ENCODE measurements around the gene KCTD12.

KCTD12 gene

GRCh38 chr13:76873445-76873844 is 12.8 kb downstream of the KCTD12 start:
- Histone ChIP-seq H3K56ac (ENCODE audit: low read length) (no peak overlapping the region), H4K5ac (ENCODE audit: low read length) (no peak overlapping the region), H4K8ac (ENCODE audit: low read depth, low read length) (no peak overlapping the region), H3K79me1 (ENCODE audit: low read length) (no peaks in the 10 kb centered on the region), H3K23ac (ENCODE audit: low read length) (no peak overlapping the region), H3K27ac (ENCODE audit: low read depth, low read length) (no peak overlapping the region), H2BK15ac (replicated peaks; ENCODE audit: low read depth) (no peak overlapping the region), H2BK5ac (ENCODE audit: low read length) (no peak overlapping the region), H3K4ac (ENCODE audit: low read depth, low read length) (no peak overlapping the region), H3K4me1 (ENCODE audit: control insufficient read depth, low read depth, low read length) (no peaks in the 10 kb centered on the region), H3K27me3 (ENCODE audit: insufficient read depth, low read length, poor library complexity) (no peaks in the 10 kb centered on the region), H3K36me3 (ENCODE audit: control insufficient read depth, insufficient read depth, low read length) (no peaks in the 10 kb centered on the region), H3K4me3 (ENCODE audit: low read length) (no peak overlapping the region), H2AK5ac (ENCODE audit: low read length) (no peak overlapping the region), H3K79me2 (ENCODE audit: control insufficient read depth, insufficient read depth, low read length) (no peaks in the 10 kb centered on the region), H3K18ac (ENCODE audit: low read length) (no peak overlapping the region), H3K4me2 (ENCODE audit: low read length) (no peak overlapping the region), H2BK120ac (ENCODE audit: low read depth, low read length) (no peak overlapping the region), H3K9ac (ENCODE audit: low read length) (no peak overlapping the region)
- DNase-seq: no peak
- 100% methylated on average over 1 of the region's 2 CpGs for WGBS (ENCODE audit: extremely low coverage, insufficient coverage, low lambda C conversion rate)

GRCh38 chr13:76872675-76873074 is 13.5 kb downstream of the KCTD12 start:
- H3K79me1 ChIP-seq (ENCODE audit: low read length): no peaks in the 10 kb centered on the region
- H3K9ac ChIP-seq (ENCODE audit: low read length): no peak overlapping the region
- no peak overlapping the region for H3K56ac ChIP-seq (ENCODE audit: low read length)
- H3K36me3 ChIP-seq (ENCODE audit: control insufficient read depth, insufficient read depth, low read length): no peaks in the 10 kb centered on the region
- no peak overlapping the region for H2BK5ac ChIP-seq (ENCODE audit: low read length)
- H3K4me1 ChIP-seq (ENCODE audit: control insufficient read depth, low read depth, low read length): no peaks in the 10 kb centered on the region
- H3K4me3 ChIP-seq (ENCODE audit: low read length): no peak overlapping the region
- no peak overlapping the region for H3K23ac ChIP-seq (ENCODE audit: low read length)
- no peaks in the 10 kb centered on the region for H3K27me3 ChIP-seq (ENCODE audit: insufficient read depth, low read length, poor library complexity)
- no peak overlapping the region for H4K8ac ChIP-seq (ENCODE audit: low read depth, low read length)
- H3K79me2 ChIP-seq (ENCODE audit: control insufficient read depth, insufficient read depth, low read length): no peaks in the 10 kb centered on the region
- H3K4ac ChIP-seq (ENCODE audit: low read depth, low read length): no peak overlapping the region
- no peak overlapping the region for H2AK5ac ChIP-seq (ENCODE audit: low read length)
- H4K5ac ChIP-seq (ENCODE audit: low read length): no peak overlapping the region
- no peak for DNase-seq
- H2BK15ac ChIP-seq (replicated peaks; ENCODE audit: low read depth): no peak overlapping the region
- no peak overlapping the region for H3K27ac ChIP-seq (ENCODE audit: low read depth, low read length)
- H2BK120ac ChIP-seq (ENCODE audit: low read depth, low read length): no peak overlapping the region
- WGBS (ENCODE audit: extremely low coverage, insufficient coverage, low lambda C conversion rate): no CpG with 5 or more reads among the region's 2 CpGs
- H3K18ac ChIP-seq (ENCODE audit: low read length): no peak overlapping the region
- H3K4me2 ChIP-seq (ENCODE audit: low read length): no peak overlapping the region

GRCh38 chr13:76871432-76871831 is 14.8 kb downstream of the KCTD12 start:
- WGBS (ENCODE audit: extremely low coverage, insufficient coverage, low lambda C conversion rate): no CpG with 5 or more reads among the region's 3 CpGs
- no peak overlapping the region for H2BK15ac ChIP-seq (replicated peaks; ENCODE audit: low read depth)
- no peak overlapping the region for H3K9ac ChIP-seq (ENCODE audit: low read length)
- H4K5ac ChIP-seq (ENCODE audit: low read length): no peak overlapping the region
- H3K36me3 ChIP-seq (ENCODE audit: control insufficient read depth, insufficient read depth, low read length): no peaks in the 10 kb centered on the region
- H3K4ac ChIP-seq (ENCODE audit: low read depth, low read length): no peak overlapping the region
- no peak overlapping the region for H2AK5ac ChIP-seq (ENCODE audit: low read length)
- no peaks in the 10 kb centered on the region for H3K79me2 ChIP-seq (ENCODE audit: control insufficient read depth, insufficient read depth, low read length)
- no peak overlapping the region for H3K27ac ChIP-seq (ENCODE audit: low read depth, low read length)
- H3K23ac ChIP-seq (ENCODE audit: low read length): no peak overlapping the region
- no peak overlapping the region for H3K4me2 ChIP-seq (ENCODE audit: low read length)
- H3K79me1 ChIP-seq (ENCODE audit: low read length): no peaks in the 10 kb centered on the region
- no peak overlapping the region for H3K4me3 ChIP-seq (ENCODE audit: low read length)
- H3K18ac ChIP-seq (ENCODE audit: low read length): no peak overlapping the region
- H4K8ac ChIP-seq (ENCODE audit: low read depth, low read length): no peak overlapping the region
- H3K4me1 ChIP-seq (ENCODE audit: control insufficient read depth, low read depth, low read length): no peaks in the 10 kb centered on the region
- no peak for DNase-seq
- H3K27me3 ChIP-seq (ENCODE audit: insufficient read depth, low read length, poor library complexity): no peaks in the 10 kb centered on the region
- H3K56ac ChIP-seq (ENCODE audit: low read length): no peak overlapping the region
- H2BK120ac ChIP-seq (ENCODE audit: low read depth, low read length): no peak overlapping the region
- H2BK5ac ChIP-seq (ENCODE audit: low read length): no peak overlapping the region

GRCh38 chr13:76868371-76868770 is 17.8 kb downstream of the KCTD12 start:
- H2BK15ac ChIP-seq (replicated peaks; ENCODE audit: low read depth): no peak overlapping the region
- DNase-seq: no peak
- H3K79me1 ChIP-seq (ENCODE audit: low read length): no peaks in the 10 kb centered on the region
- no peak overlapping the region for H3K18ac ChIP-seq (ENCODE audit: low read length)
- H3K4ac ChIP-seq (ENCODE audit: low read depth, low read length): no peak overlapping the region
- no peak overlapping the region for H2BK120ac ChIP-seq (ENCODE audit: low read depth, low read length)
- no peak overlapping the region for H3K56ac ChIP-seq (ENCODE audit: low read length)
- H3K79me2 ChIP-seq (ENCODE audit: control insufficient read depth, insufficient read depth, low read length): no peaks in the 10 kb centered on the region
- no peaks in the 10 kb centered on the region for H3K4me1 ChIP-seq (ENCODE audit: control insufficient read depth, low read depth, low read length)
- no peak overlapping the region for H3K9ac ChIP-seq (ENCODE audit: low read length)
- no peak overlapping the region for H3K27ac ChIP-seq (ENCODE audit: low read depth, low read length)
- no peaks in the 10 kb centered on the region for H3K27me3 ChIP-seq (ENCODE audit: insufficient read depth, low read length, poor library complexity)
- H4K5ac ChIP-seq (ENCODE audit: low read length): no peak overlapping the region
- no peak overlapping the region for H2BK5ac ChIP-seq (ENCODE audit: low read length)
- H3K4me3 ChIP-seq (ENCODE audit: low read length): no peak overlapping the region
- H4K8ac ChIP-seq (ENCODE audit: low read depth, low read length): no peak overlapping the region
- H3K36me3 ChIP-seq (ENCODE audit: control insufficient read depth, insufficient read depth, low read length): no peaks in the 10 kb centered on the region
- no peak overlapping the region for H3K23ac ChIP-seq (ENCODE audit: low read length)
- H3K4me2 ChIP-seq (ENCODE audit: low read length): no peak overlapping the region
- no peak overlapping the region for H2AK5ac ChIP-seq (ENCODE audit: low read length)

- WGBS (ENCODE audit: extremely low coverage, insufficient coverage, low lambda C conversion rate): no CpG with 5 or more reads among the region's 1 CpG
- Histone ChIP-seq H3K4me1 (ENCODE audit: control insufficient read depth, low read depth, low read length) (no peaks in the 10 kb centered on the region), H3K4me2 (ENCODE audit: low read length) (no peak overlapping the region), H2BK5ac (ENCODE audit: low read length) (no peak overlapping the region), H3K79me2 (ENCODE audit: control insufficient read depth, insufficient read depth, low read length) (no peaks in the 10 kb centered on the region), H2BK15ac (replicated peaks; ENCODE audit: low read depth) (no peak overlapping the region), H3K79me1 (ENCODE audit: low read length) (no peaks in the 10 kb centered on the region), H4K5ac (ENCODE audit: low read length) (no peak overlapping the region), H3K9ac (ENCODE audit: low read length) (no peak overlapping the region), H3K27ac (ENCODE audit: low read depth, low read length) (no peak overlapping the region), H3K23ac (ENCODE audit: low read length) (no peak overlapping the region), H3K18ac (ENCODE audit: low read length) (no peak overlapping the region), H3K4ac (ENCODE audit: low read depth, low read length) (no peak overlapping the region), H3K36me3 (ENCODE audit: control insufficient read depth, insufficient read depth, low read length) (no peaks in the 10 kb centered on the region), H2AK5ac (ENCODE audit: low read length) (no peak overlapping the region), H2BK120ac (ENCODE audit: low read depth, low read length) (no peak overlapping the region), H3K56ac (ENCODE audit: low read length) (no peak overlapping the region), H3K27me3 (ENCODE audit: insufficient read depth, low read length, poor library complexity) (no peaks in the 10 kb centered on the region), H3K4me3 (ENCODE audit: low read length) (no peak overlapping the region), H4K8ac (ENCODE audit: low read depth, low read length) (no peak overlapping the region)
- no peak for DNase-seq
Measured at GRCh38 chr13:76865996-76866503, 20.2 kb downstream of the KCTD12 start.

- Histone ChIP-seq H2BK15ac (replicated peaks; ENCODE audit: low read depth) (no peak overlapping the region), H4K8ac (ENCODE audit: low read depth, low read length) (no peak overlapping the region), H3K56ac (ENCODE audit: low read length) (no peak overlapping the region), H3K4me1 (ENCODE audit: control insufficient read depth, low read depth, low read length) (no peaks in the 10 kb centered on the region), H3K18ac (ENCODE audit: low read length) (no peak overlapping the region), H3K4me3 (ENCODE audit: low read length) (no peak overlapping the region), H4K5ac (ENCODE audit: low read length) (no peak overlapping the region), H3K36me3 (ENCODE audit: control insufficient read depth, insufficient read depth, low read length) (no peaks in the 10 kb centered on the region), H3K23ac (ENCODE audit: low read length) (no peak overlapping the region), H2AK5ac (ENCODE audit: low read length) (no peak overlapping the region), H3K79me1 (ENCODE audit: low read length) (no peaks in the 10 kb centered on the region), H3K27me3 (ENCODE audit: insufficient read depth, low read length, poor library complexity) (no peaks in the 10 kb centered on the region), H3K4me2 (ENCODE audit: low read length) (no peak overlapping the region), H3K79me2 (ENCODE audit: control insufficient read depth, insufficient read depth, low read length) (no peaks in the 10 kb centered on the region), H3K27ac (ENCODE audit: low read depth, low read length) (no peak overlapping the region), H2BK120ac (ENCODE audit: low read depth, low read length) (no peak overlapping the region), H3K4ac (ENCODE audit: low read depth, low read length) (no peak overlapping the region), H2BK5ac (ENCODE audit: low read length) (no peak overlapping the region), H3K9ac (ENCODE audit: low read length) (no peak overlapping the region)
- WGBS (ENCODE audit: extremely low coverage, insufficient coverage, low lambda C conversion rate): no CpG with 5 or more reads among the region's 4 CpGs
- no peak for DNase-seq
Measured at GRCh38 chr13:76865109-76865508, 21.1 kb downstream of the KCTD12 start.

Data from mesendoderm (in vitro differentiated cells).